Measurements from ENCODE around the gene NAV1.
A peak's percentile ranks its signal among the peaks of the same experiment; 100 is the strongest.

NAV1 gene

DNA sequence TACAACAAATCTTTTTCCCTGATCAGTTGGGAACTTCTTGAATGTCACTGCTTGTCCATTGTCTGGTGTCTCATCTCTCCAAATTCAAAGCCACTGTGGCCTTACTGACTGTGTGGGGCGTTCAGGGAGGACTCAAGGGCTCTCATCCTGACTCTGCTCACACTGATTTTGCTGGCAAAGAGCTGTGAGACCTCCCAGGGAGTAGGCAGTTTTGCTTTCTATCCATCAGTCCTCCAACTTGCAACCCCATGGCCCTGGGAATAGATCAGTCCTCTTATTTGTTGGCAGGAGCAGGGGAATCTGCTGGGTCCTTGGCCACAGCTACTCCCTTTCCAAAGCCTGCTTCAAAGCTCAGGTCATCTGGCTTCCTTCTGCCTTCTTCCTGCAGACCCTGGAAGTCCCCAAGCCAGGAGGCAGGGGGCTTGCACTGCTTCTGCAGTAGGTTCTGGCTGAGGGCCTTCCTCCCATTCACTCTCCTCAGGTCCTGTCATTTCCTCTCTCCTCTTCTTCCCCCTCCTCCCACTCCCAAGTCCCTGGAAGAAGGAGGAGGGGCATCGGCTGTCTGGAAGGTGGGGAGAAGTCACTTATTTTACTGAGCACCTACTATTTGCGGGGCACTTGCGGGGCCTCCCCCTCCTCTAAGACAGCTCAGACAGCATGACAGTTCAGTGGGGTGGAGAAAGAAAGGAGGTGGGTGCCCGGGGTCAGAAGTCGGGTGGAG is 876 bp upstream of the NAV1 start:
- H3K9me3 ChIP-seq (ENCODE audit: control extremely low read depth in 1 of 5, control insufficient read depth in 4 of 5, insufficient read depth in 2 of 5, low read depth in 1 of 5, low read length in 4 of 5): no peaks in the 10 kb centered on the region
- H3K27me3 ChIP-seq (replicated peaks in 2 of 5; ENCODE audit: control insufficient read depth in 4 of 5, insufficient read depth in 5 of 5, low read length in 4 of 5): peaks cover 0 to 1% (median 0%) of the 10 kb centered on the region in 5 experiments
- peak overlapping the region; percentile 58 to 89 (median 73) for H3K4me3 ChIP-seq (ENCODE audit: control insufficient read depth in 1 of 7, extremely low read depth in 1 of 7, insufficient read depth in 4 of 7, low read depth in 2 of 7, low read length in 6 of 7)
- POLR2A ChIA-PET: no interaction called here
- H3K27ac ChIP-seq (ENCODE audit: insufficient read depth in 1 of 2, low read depth in 1 of 2, low read length in 2 of 2, poor library complexity in 1 of 2, severe bottlenecking in 2 of 2): no peak overlapping the region
- no peak for DNase-seq
- CTCF ChIA-PET: interaction anchor here (1.2 to 12.0 kb wide), 7 partner anchors 8 to 172 kb away, joined by 4 to 147 read pairs (median 5); no protein-coding TSS in a partner anchor
- H3K4me1 ChIP-seq (ENCODE audit: control extremely low read depth in 1 of 4, control insufficient read depth in 4 of 4, insufficient read depth in 4 of 4, low read length in 3 of 4): peaks cover 0 to 56% (median 49%) of the 10 kb centered on the region in 4 experiments
- no peaks in the 10 kb centered on the region for H3K36me3 ChIP-seq (ENCODE audit: control insufficient read depth in 4 of 4, insufficient read depth in 4 of 4, low read length in 3 of 4)
- 44% methylated on average over 2 of the region's 6 CpGs for WGBS (ENCODE audit: insufficient coverage)

DNA sequence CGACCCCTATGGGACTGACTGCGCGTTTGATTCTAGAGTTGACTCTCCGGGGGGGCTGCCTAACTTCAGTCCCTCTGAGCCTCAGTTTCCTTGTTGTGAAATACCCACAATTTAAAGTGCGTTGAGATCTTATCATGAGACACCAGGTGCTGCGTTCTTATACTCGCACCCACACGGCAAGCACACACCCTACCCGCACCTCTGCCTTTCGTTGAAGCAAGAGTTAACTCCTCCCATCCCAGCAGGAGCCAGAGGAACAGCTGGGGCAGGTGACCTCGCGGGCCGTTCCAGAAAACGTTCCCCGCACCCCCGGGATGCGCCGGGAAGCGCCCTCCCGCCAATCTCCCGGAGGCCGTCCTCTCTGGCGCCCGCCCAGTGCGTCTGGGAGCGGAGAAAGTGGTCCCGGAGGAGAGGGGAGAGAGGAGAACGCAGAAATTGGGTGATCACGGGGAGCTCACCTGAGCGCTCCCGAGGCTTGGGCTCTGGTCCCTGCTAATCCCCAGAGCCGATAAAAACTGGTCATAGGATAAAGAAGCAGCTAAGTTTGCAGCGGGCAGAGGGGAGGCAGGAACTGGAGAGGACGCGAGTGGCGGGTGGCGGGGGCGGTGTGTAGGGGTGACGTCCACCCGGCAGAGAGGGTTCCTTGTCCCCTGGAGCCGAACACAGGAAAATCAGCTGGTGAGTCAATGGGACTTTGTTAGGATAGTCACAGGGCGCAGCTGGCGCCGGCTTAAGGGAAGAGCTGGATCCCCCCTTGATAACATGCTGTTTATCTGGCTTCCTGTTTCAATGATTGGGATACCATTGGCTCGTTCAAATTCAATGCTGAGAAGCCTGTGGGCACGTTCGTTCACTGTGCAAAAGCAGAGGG is 869 bp downstream of the NAV1 start:
- Histone ChIP-seq H3K27ac (ENCODE audit: insufficient read depth in 1 of 2, low read depth in 1 of 2, low read length in 2 of 2, poor library complexity in 1 of 2, severe bottlenecking in 2 of 2) (no peak overlapping the region), H3K4me3 (ENCODE audit: control insufficient read depth in 1 of 7, extremely low read depth in 1 of 7, insufficient read depth in 4 of 7, low read depth in 2 of 7, low read length in 6 of 7) (peak overlapping the region; percentile 58 to 89 (median 73)), H3K9me3 (ENCODE audit: control extremely low read depth in 1 of 5, control insufficient read depth in 4 of 5, insufficient read depth in 2 of 5, low read depth in 1 of 5, low read length in 4 of 5) (no peaks in the 10 kb centered on the region), H3K36me3 (ENCODE audit: control insufficient read depth in 4 of 4, insufficient read depth in 4 of 4, low read length in 3 of 4) (no peaks in the 10 kb centered on the region), H3K27me3 (replicated peaks in 2 of 5; ENCODE audit: control insufficient read depth in 4 of 5, insufficient read depth in 5 of 5, low read length in 4 of 5) (peaks cover 0 to 1% (median 0%) of the 10 kb centered on the region in 5 experiments), H3K4me1 (ENCODE audit: control extremely low read depth in 1 of 4, control insufficient read depth in 4 of 4, insufficient read depth in 4 of 4, low read length in 3 of 4) (peaks cover 0 to 54% (median 48%) of the 10 kb centered on the region in 4 experiments)
- WGBS (ENCODE audit: insufficient coverage): under 1% methylated on average over 43 of the region's 47 CpGs
- ChIA-PET POLR2A (interaction anchor here (0.6 kb wide), 1 partner anchor 11 kb away, joined by 3 read pairs; no protein-coding TSS in a partner anchor), CTCF (interaction anchor here (1.1 to 13.4 kb wide), 6 partner anchors 7 to 155 kb away, joined by 3 to 147 read pairs (median 6); partner anchors contain the start of gene NAV1)
- DNase-seq: peak; percentile 29 to 71 (median 61)

DNA sequence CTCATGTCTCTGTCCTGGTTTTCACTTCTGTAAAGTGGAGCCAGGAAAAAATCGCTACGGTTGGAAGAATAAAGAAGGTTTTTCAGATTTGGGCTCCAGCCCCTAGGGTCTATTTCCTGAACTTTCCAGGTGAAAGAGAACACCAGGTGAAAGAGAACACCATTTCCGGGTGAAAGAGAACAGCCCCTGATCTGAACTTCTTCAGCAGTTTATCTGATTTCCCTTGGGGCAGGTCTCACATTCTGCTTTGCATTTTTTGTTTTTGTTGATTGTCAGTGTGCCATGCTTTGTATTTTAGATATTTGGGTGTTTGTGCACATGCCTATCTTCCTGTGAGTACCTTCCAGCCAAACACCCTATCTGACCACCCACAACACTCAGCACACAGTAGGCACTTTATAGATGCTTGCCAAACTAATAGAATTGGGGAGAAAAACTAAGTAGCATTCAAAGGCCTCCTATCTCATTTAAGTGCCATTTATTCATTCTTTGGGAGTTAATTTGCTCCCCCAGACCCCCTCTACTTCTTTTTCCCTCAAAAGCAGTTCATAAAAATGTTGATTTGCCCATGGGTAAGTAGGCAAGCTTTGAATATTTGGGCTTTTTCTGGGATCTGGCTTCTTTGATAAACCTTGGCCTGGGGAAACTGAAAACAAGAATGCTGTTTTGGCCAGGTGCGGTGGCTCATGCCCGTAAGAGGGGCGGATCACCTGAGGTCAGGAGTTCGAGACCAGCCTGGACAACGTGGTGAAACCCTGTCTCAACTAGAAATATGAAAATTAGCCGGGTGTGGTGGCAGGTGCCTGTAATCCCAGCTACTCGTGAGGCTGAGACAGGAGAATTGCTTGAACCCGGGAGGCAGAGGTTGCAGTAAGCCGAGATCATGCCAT is 2.2 kb downstream of the NAV1 start:
- Histone ChIP-seq H3K27ac (ENCODE audit: insufficient read depth in 1 of 2, low read depth in 1 of 2, low read length in 2 of 2, poor library complexity in 1 of 2, severe bottlenecking in 2 of 2) (no peak overlapping the region), H3K4me1 (ENCODE audit: control extremely low read depth in 1 of 4, control insufficient read depth in 4 of 4, insufficient read depth in 4 of 4, low read length in 3 of 4) (peaks cover 0 to 49% (median 40%) of the 10 kb centered on the region in 4 experiments), H3K9me3 (ENCODE audit: control extremely low read depth in 1 of 5, control insufficient read depth in 4 of 5, insufficient read depth in 2 of 5, low read depth in 1 of 5, low read length in 4 of 5) (no peaks in the 10 kb centered on the region), H3K27me3 (replicated peaks in 2 of 5; ENCODE audit: control insufficient read depth in 4 of 5, insufficient read depth in 5 of 5, low read length in 4 of 5) (peaks cover 0 to 1% (median 0%) of the 10 kb centered on the region in 5 experiments), H3K4me3 (ENCODE audit: control insufficient read depth in 1 of 7, extremely low read depth in 1 of 7, insufficient read depth in 4 of 7, low read depth in 2 of 7, low read length in 6 of 7) (peak overlapping the region in 3 of 7 experiments; percentile 72 to 89 (median 88)), H3K36me3 (ENCODE audit: control insufficient read depth in 4 of 4, insufficient read depth in 4 of 4, low read length in 3 of 4) (no peaks in the 10 kb centered on the region)
- WGBS (ENCODE audit: insufficient coverage): 90% methylated on average over 12 of the region's 12 CpGs
- no peak for DNase-seq
- POLR2A ChIA-PET: no interaction called here
- CTCF ChIA-PET: interaction anchor here (1.1 to 13.4 kb wide), 5 partner anchors 8 to 154 kb away, joined by 3 to 147 read pairs (median 5); partner anchors contain the start of gene NAV1

DNA sequence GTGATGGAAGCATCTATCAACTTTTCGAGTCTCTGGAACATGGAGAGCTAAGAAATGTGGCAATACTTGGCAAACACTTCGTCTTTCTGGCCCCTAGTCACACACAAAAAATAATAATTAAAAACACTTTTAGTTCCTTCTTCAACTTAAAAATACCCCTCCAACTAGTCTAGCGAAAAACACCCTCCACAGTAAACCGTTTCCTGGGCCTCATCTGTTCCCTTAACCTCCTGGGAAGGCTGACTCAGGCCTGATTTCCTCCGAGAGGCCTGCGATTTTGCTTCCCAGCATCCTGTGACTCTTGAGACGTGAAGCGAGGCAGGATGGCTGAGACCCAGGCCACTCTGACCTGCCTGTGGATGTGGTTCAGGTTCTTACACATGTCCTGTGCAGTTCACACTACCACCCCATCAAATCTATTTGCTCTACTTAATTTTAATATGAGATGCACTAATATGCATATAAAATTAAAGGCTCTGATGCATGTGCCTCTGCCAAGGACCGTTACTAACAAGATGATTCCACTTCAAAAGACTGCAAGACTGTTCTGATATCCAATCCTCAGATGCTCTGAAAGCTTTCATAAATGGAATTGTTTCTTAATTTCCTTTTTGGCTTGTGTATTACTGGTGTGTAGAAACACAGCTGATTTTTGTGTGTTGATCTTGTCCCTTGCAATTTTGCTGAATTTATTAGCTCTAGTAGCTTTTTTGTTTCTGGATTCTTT is 3.5 kb downstream of the NAV1 start:
- ChIA-PET CTCF (interaction anchor here (0.9 to 13.4 kb wide), 6 partner anchors 9 to 160 kb away, joined by 3 to 147 read pairs (median 4); partner anchors contain the start of gene NAV1), POLR2A (no interaction called here)
- no peak for DNase-seq
- Histone ChIP-seq H3K4me1 (ENCODE audit: control extremely low read depth in 1 of 4, control insufficient read depth in 4 of 4, insufficient read depth in 4 of 4, low read length in 3 of 4) (peaks cover 0 to 45% (median 33%) of the 10 kb centered on the region in 4 experiments), H3K27ac (ENCODE audit: insufficient read depth in 1 of 2, low read depth in 1 of 2, low read length in 2 of 2, poor library complexity in 1 of 2, severe bottlenecking in 2 of 2) (no peak overlapping the region), H3K36me3 (ENCODE audit: control insufficient read depth in 4 of 4, insufficient read depth in 4 of 4, low read length in 3 of 4) (no peaks in the 10 kb centered on the region), H3K27me3 (replicated peaks in 2 of 5; ENCODE audit: control insufficient read depth in 4 of 5, insufficient read depth in 5 of 5, low read length in 4 of 5) (peaks cover 0 to 1% (median 0%) of the 10 kb centered on the region in 5 experiments), H3K4me3 (ENCODE audit: control insufficient read depth in 1 of 7, extremely low read depth in 1 of 7, insufficient read depth in 4 of 7, low read depth in 2 of 7, low read length in 6 of 7) (no peak overlapping the region), H3K9me3 (ENCODE audit: control extremely low read depth in 1 of 5, control insufficient read depth in 4 of 5, insufficient read depth in 2 of 5, low read depth in 1 of 5, low read length in 4 of 5) (no peaks in the 10 kb centered on the region)
- WGBS (ENCODE audit: insufficient coverage): 91% methylated on average over 5 of the region's 9 CpGs

DNA sequence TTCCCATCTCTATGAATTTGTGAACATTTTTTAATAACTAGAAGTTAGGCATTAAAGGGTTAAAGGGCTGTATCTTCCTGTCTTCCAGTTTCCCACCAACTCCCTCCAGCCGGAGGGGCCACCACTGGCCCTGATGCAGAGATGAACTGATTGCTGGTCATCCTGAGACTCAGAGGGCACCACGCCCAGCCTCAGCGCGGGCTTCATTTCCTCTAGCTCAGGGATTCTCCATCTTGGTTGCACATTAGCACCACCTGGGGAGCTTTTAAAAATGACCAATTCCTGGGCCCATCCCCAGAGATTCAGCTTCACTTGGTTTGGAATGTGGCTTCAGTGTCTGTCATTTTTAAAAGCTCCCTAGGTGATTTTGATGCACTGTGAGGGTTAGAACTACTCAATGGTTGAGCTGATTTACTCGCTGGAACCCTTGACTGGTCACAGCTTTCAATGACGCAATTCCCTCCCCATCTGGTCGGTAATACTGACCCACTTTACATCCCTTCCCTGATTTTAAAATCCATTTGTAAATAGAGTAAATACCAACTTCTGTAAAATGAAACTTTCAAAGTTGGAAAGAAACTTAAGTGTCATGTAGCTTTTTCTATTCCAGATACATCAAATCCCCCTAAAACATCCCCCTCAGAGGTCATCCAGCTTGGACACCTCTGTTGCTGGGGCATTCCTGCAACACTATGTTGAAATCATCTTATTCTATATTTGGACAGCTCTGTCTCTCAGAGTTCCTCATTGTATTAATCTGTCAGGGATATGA is 5.1 kb downstream of the NAV1 start:
- Histone ChIP-seq H3K4me1 (ENCODE audit: control extremely low read depth in 1 of 4, control insufficient read depth in 4 of 4, insufficient read depth in 4 of 4, low read length in 3 of 4) (peaks cover 0 to 32% (median 22%) of the 10 kb centered on the region in 4 experiments), H3K27me3 (replicated peaks in 2 of 5; ENCODE audit: control insufficient read depth in 4 of 5, insufficient read depth in 5 of 5, low read length in 4 of 5) (peaks cover 0 to 1% (median 0%) of the 10 kb centered on the region in 5 experiments), H3K27ac (ENCODE audit: insufficient read depth in 1 of 2, low read depth in 1 of 2, low read length in 2 of 2, poor library complexity in 1 of 2, severe bottlenecking in 2 of 2) (no peak overlapping the region), H3K9me3 (ENCODE audit: control extremely low read depth in 1 of 5, control insufficient read depth in 4 of 5, insufficient read depth in 2 of 5, low read depth in 1 of 5, low read length in 4 of 5) (no peaks in the 10 kb centered on the region), H3K4me3 (ENCODE audit: control insufficient read depth in 1 of 7, extremely low read depth in 1 of 7, insufficient read depth in 4 of 7, low read depth in 2 of 7, low read length in 6 of 7) (no peak overlapping the region), H3K36me3 (ENCODE audit: control insufficient read depth in 4 of 4, insufficient read depth in 4 of 4, low read length in 3 of 4) (no peaks in the 10 kb centered on the region)
- DNase-seq: no peak
- ChIA-PET CTCF (interaction anchor here (0.6 to 13.4 kb wide), 4 partner anchors 11 to 30 kb away, joined by 3 to 147 read pairs (median 9); partner anchors contain the start of gene NAV1), POLR2A (no interaction called here)
- WGBS (ENCODE audit: insufficient coverage): 92% methylated on average over 4 of the region's 7 CpGs
